DOHH2 (cell line): ENCODE measurements around the gene MYOZ2.

ENCODE experiments used
- H3F3A ChIP-seq: fragments of 200-600 bp; sonication (generic), shearing (Covaris generic); 2 replicates; pipeline ENCODE4 v1.6.0; 2016; ENCODE audit warnings: antibody characterized with exemption, mild to moderate bottlenecking; ENCODE audit not compliant: control insufficient read depth, insufficient read depth
- H3K27ac ChIP-seq: fragments of 200-600 bp; sonication (generic); 2 replicates; pipeline ENCODE4 v1.5.1; 2014; ENCODE audit warnings: low read depth, mild to moderate bottlenecking, low read length, moderate library complexity
- H3K27me3 ChIP-seq: fragments of 200-600 bp; sonication (generic); 2 replicates; pipeline ENCODE4 v1.6.1; 2014; ENCODE audit warnings: mild to moderate bottlenecking, low read length, mixed read lengths; ENCODE audit not compliant: control insufficient read depth
- H3K36me3 ChIP-seq: fragments of 200-600 bp; sonication (generic); 2 replicates; pipeline ENCODE4 v1.6.1; 2014; ENCODE audit warnings: mild to moderate bottlenecking, low read length, moderate library complexity, mixed read lengths; ENCODE audit not compliant: control insufficient read depth
- H3K4me1 ChIP-seq: fragments of 200-600 bp; sonication (generic); 2 replicates; pipeline ENCODE4 v1.6.1; 2014; ENCODE audit warnings: mild to moderate bottlenecking, low read length, mixed read lengths; ENCODE audit not compliant: control insufficient read depth
- H3K4me2 ChIP-seq: fragments of 200-600 bp; sonication (generic); 2 replicates; pipeline ENCODE4 v1.6.0; 2014; ENCODE audit warnings: mild to moderate bottlenecking, low read length, moderate library complexity
- H3K4me3 ChIP-seq: fragments of 200-600 bp; sonication (generic); 2 replicates; pipeline ENCODE4 v1.5.1; 2014; ENCODE audit warnings: mild to moderate bottlenecking, low read length, mixed read lengths
- H3K79me2 ChIP-seq: fragments of 200-600 bp; sonication (generic); 2 replicates; pipeline ENCODE4 v1.6.1; 2014; ENCODE audit warnings: mild to moderate bottlenecking, low read length, mixed read lengths; ENCODE audit not compliant: control insufficient read depth
- H3K9me2 ChIP-seq: fragments of 200-600 bp; sonication (generic); replicated peaks from 2 replicates; pipeline ENCODE4 v1.6.1; 2014; ENCODE audit warnings: mild to moderate bottlenecking, low read length, mixed read lengths; ENCODE audit not compliant: control insufficient read depth
- H3K9me3 ChIP-seq: fragments of 200-600 bp; sonication (generic); 2 replicates; pipeline ENCODE4 v1.6.1; 2014; ENCODE audit warnings: antibody characterized with exemption, low read length, mixed read lengths; ENCODE audit not compliant: control insufficient read depth, insufficient read depth
- H4K20me1 ChIP-seq: fragments of 200-600 bp; sonication (generic); 2 replicates; pipeline ENCODE4 v1.6.0; 2014; ENCODE audit warnings: low read depth, mild to moderate bottlenecking, antibody characterized with exemption, low read length, moderate library complexity; ENCODE audit not compliant: control insufficient read depth, insufficient read depth
- EZH2phosphoT487 ChIP-seq: fragments of 200-600 bp; sonication (generic); IDR thresholded peaks from 2 replicates; pipeline ENCODE4 v1.6.1; 2017; ENCODE audit warnings: borderline replicate concordance, mild to moderate bottlenecking, antibody characterized with exemption, low read length, moderate library complexity, mixed read lengths
- TF ChIP-seq, protein P1 (sequence below): fragments of 200-600 bp; sonication (generic); IDR thresholded peaks from one replicate; pipeline ENCODE4 v1.5.1; 2014; ENCODE audit warnings: antibody characterized with exemption, mild to moderate bottlenecking, low read depth, low read length; ENCODE audit not compliant: poor library complexity, severe bottlenecking

MYOZ2 gene

DNA sequence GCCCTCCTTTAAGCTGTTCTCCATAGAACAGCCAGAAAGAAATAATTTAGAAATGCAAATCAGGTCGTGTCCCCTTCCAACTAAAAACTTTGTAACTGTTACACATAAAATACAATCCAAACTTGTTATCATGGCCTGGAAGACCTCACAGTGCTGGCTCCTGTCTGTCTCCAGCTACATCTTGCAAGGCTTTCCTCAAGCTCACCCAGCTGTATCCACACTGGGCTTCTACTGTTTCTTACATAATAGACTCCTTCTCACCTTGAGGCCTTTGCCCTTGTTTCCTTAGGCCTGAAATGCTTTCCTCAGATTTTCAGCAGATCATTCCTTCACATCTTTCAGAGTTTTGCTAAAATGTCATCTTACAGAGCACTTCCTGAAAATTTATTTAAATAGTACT is 43.4 kb downstream of the MYOZ2 start:
- Histone ChIP-seq H4K20me1 (no peaks in the 10 kb centered on the region), H3K9me2 (no peaks in the 10 kb centered on the region), H3K4me1 (0 out of 2 replicates have a peak, but pooled peaks cover 4% of the 10 kb centered on the region), H3F3A (no peaks in the 10 kb centered on the region), H3K4me3 (no peak overlapping the region), H3K27ac (no peak overlapping the region), H3K4me2 (no peak overlapping the region), H3K79me2 (no peaks in the 10 kb centered on the region), H3K27me3 (no peaks in the 10 kb centered on the region), H3K9me3 (no peaks in the 10 kb centered on the region), H3K36me3 (no peaks in the 10 kb centered on the region)
- no peak for TF ChIP-seq EZH2phosphoT487
- TF ChIP-seq, protein P1, sequence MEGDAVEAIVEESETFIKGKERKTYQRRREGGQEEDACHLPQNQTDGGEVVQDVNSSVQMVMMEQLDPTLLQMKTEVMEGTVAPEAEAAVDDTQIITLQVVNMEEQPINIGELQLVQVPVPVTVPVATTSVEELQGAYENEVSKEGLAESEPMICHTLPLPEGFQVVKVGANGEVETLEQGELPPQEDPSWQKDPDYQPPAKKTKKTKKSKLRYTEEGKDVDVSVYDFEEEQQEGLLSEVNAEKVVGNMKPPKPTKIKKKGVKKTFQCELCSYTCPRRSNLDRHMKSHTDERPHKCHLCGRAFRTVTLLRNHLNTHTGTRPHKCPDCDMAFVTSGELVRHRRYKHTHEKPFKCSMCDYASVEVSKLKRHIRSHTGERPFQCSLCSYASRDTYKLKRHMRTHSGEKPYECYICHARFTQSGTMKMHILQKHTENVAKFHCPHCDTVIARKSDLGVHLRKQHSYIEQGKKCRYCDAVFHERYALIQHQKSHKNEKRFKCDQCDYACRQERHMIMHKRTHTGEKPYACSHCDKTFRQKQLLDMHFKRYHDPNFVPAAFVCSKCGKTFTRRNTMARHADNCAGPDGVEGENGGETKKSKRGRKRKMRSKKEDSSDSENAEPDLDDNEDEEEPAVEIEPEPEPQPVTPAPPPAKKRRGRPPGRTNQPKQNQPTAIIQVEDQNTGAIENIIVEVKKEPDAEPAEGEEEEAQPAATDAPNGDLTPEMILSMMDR = no peak

DNA sequence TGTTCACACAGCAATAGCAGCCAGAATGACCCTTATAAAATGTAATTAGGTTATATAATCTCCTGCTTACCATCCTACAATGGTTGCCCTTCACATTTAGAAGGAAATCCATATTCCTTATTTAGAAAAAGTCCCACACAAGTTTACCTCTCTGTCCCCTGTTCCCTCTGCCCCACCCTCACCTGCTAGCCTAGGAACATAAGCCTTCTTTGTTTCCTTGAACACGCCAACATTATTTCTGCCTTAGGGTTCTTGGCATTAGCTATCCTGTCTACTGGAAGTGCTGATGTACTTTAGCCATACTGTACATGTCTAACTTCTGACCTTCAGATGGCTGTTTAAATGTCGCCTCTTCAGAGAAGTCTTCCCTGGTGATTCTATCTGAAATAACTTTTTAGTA is 48.5 kb downstream of the MYOZ2 start:
- no peaks in the 10 kb centered on the region for H3F3A ChIP-seq
- TF ChIP-seq, protein P1 = no peak
- no peak for TF ChIP-seq EZH2phosphoT487
- H3K9me3 ChIP-seq = no peaks in the 10 kb centered on the region
- H3K4me3 ChIP-seq = no peak overlapping the region
- no peaks in the 10 kb centered on the region for H4K20me1 ChIP-seq
- H3K27me3 ChIP-seq = no peaks in the 10 kb centered on the region
- H3K4me1 ChIP-seq = 0 out of 2 replicates have a peak, but pooled peaks cover under 1% of the 10 kb centered on the region
- H3K36me3 ChIP-seq = no peaks in the 10 kb centered on the region
- no peak overlapping the region for H3K27ac ChIP-seq
- no peaks in the 10 kb centered on the region for H3K9me2 ChIP-seq
- H3K79me2 ChIP-seq = no peaks in the 10 kb centered on the region
- H3K4me2 ChIP-seq = no peak overlapping the region

- Histone ChIP-seq H3F3A (no peaks in the 10 kb centered on the region), H4K20me1 (no peaks in the 10 kb centered on the region), H3K36me3 (no peaks in the 10 kb centered on the region), H3K4me2 (no peak overlapping the region), H3K4me3 (no peak overlapping the region), H3K27me3 (no peaks in the 10 kb centered on the region), H3K27ac (no peak overlapping the region), H3K9me3 (no peaks in the 10 kb centered on the region), H3K79me2 (no peaks in the 10 kb centered on the region), H3K4me1 (no peaks in the 10 kb centered on the region), H3K9me2 (no peaks in the 10 kb centered on the region)
- no peak for TF ChIP-seq EZH2phosphoT487
- TF ChIP-seq, protein P1 = no peak
Measured at GRCh38 chr4:119189638-119190037, 54.0 kb downstream of the MYOZ2 start.
